ENCODE results near the gene LBHD2. TPM values are rescaled to one million over a fixed set of nuclear protein-coding genes. Genes with fewer than 3 reads are reported as not detected.

The LBHD2 gene
- total and polyA plus RNA-seq, 2 experiments from 2014 or later: not detected

DNA sequence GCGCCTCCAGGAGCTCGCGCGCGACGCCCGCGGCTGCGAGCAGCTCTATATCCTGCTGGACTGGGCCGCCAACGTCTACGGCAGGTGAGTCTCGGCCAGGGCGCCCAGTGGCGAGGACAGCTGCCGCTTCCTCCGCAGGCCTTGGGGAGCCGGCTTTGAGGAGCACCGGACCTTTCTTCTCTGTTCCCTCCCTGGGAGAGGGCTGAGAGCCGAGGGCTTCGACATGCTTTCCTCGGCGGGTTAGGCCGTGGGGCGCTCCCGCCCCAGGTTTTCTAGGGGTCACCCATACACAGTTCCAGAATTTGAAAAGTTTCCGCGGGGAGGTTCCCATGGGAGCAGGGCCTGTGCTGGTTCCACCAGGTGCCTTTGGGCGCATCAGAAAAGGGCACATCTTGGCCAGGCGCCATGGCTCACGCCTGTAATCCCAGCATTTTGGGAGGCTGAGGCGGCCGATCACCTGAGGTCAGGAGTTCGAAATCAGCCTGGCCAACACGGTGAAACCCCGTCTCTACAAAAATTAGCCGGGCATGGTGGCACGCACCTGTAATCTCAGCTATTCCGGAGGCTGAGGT lies 18.8 kb downstream of the LBHD2 start:
- Mint-ChIP-seq H3K27me3 (ENCODE audit: insufficient read depth, low read depth, poor library complexity) (peaks cover 59% of the 10 kb centered on the region), H3K9me3 (no peaks in the 10 kb centered on the region; the same call in 2 of the 3 replicates), H3K36me3 (ENCODE audit: low read depth) (no peaks in the 10 kb centered on the region), H3K4me1 (peaks cover 9% of the 10 kb centered on the region; the same call in 2 of the 3 replicates), H3K4me3 (no peak overlapping the region), H3K27ac (no peak overlapping the region)
- peaks cover 9% of the 10 kb centered on the region for H3K4me1 ChIP-seq (ENCODE audit: insufficient read depth)
- no peak for TF ChIP-seq POLR2AphosphoS5 (IDR thresholded peaks at IDR 0.05; ENCODE audit: low read depth)
- no peak for TF ChIP-seq JUNB (IDR thresholded peaks at IDR 0.05; ENCODE audit: unreplicated experiment)
- peak; percentile 50 for TF ChIP-seq EZH2 (IDR thresholded peaks at IDR 0.05; ENCODE audit: low read depth, unreplicated experiment)
- H3K4me2 ChIP-seq: peak overlapping the region; percentile 67
- 0 out of 2 replicates have a peak, but pooled peaks cover 5% of the 10 kb centered on the region for H3F3A ChIP-seq (replicated peaks; ENCODE audit: low read depth)
- no peaks in the 10 kb centered on the region for H3K36me3 ChIP-seq (ENCODE audit: insufficient read depth)
- H3K9me2 ChIP-seq (ENCODE audit: insufficient read depth): no peaks in the 10 kb centered on the region
- peak; percentile 7 for ATAC-seq
- peaks cover 51% of the 10 kb centered on the region for H3K27me3 ChIP-seq (ENCODE audit: insufficient read depth)
- DNase-seq (ENCODE audit: low spot score): peak; percentile 56
- 0 out of 2 replicates have a peak, but pooled peaks cover 3% of the 10 kb centered on the region for H4K20me1 ChIP-seq (replicated peaks; ENCODE audit: insufficient read depth)
- no peaks in the 10 kb centered on the region for H3K79me2 ChIP-seq (replicated peaks; ENCODE audit: insufficient read depth)
- peak overlapping the region; percentile 41 for H3K4me3 ChIP-seq
- no peak overlapping the region for H3K27ac ChIP-seq (ENCODE audit: low read depth)
- peak overlapping the region; percentile 86; the same call in 1 of the 2 replicates for H2AFZ ChIP-seq

DNA sequence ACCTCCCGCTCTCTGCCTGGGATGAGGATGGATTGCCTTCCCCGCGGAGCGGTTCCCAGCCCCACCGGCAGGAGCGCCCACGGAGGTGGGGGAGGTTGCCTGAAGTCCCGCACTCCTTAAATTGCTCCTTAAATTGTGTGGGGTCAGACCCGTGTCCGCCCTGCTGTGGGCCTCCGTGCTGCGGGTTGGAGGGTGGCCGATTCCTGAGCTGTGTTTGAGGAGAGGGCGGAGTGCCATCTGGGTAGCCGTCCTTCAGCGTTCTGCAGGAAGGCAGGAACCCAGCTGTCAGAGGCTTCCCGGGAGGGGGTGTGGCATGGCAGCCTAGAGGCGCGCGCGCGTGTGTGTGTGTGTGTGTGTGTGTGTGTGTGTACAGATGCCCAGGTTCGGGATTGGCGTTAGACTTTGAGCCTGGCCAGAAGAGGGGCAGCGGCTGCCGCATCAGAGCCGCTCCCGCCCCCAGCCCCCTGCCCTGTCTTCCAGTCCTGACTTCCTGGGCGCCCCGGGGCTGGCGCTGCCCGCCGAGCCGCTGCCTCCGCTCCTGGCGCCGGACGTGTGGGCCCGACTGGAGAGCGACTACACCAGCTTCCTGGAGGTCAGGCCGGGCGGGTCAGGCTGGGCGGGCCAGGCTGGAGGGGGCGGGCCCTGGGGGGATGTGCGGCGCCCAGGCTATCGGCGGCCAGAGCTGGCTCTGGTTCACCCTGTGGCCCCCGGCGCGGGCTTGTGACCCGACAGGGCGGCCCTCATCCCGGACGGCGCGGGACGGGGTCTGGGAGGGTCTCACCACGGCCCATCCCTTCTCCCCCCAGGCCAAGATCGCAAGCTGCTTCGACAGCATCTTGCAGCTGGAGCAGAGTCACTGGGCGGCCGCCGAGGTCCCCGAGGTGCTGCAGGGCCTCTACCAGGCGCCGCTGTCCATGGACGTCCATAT lies 19.7 kb downstream of the LBHD2 start:
- Histone ChIP-seq H2AFZ (0 out of 2 replicates have a peak overlapping the region, but pooled peaks have one; percentile 59), H3K4me2 (peak overlapping the region; percentile 77), H3K9me2 (ENCODE audit: insufficient read depth) (no peaks in the 10 kb centered on the region), H3K4me3 (peak overlapping the region; percentile 51; the same call in 1 of the 2 replicates), H3K27me3 (ENCODE audit: insufficient read depth) (peaks cover 53% of the 10 kb centered on the region), H3K36me3 (ENCODE audit: insufficient read depth) (no peaks in the 10 kb centered on the region), H3F3A (replicated peaks; ENCODE audit: low read depth) (0 out of 2 replicates have a peak, but pooled peaks cover 5% of the 10 kb centered on the region), H4K20me1 (replicated peaks; ENCODE audit: insufficient read depth) (0 out of 2 replicates have a peak, but pooled peaks cover 3% of the 10 kb centered on the region), H3K27ac (ENCODE audit: low read depth) (no peak overlapping the region), H3K79me2 (replicated peaks; ENCODE audit: insufficient read depth) (no peaks in the 10 kb centered on the region), H3K4me1 (ENCODE audit: insufficient read depth) (peaks cover 14% of the 10 kb centered on the region)
- Mint-ChIP-seq H3K4me1 (peaks cover 15% of the 10 kb centered on the region; the same call in 2 of the 3 replicates), H3K27ac (no peak overlapping the region), H3K4me3 (peak overlapping the region; percentile 57), H3K9me3 (no peaks in the 10 kb centered on the region; the same call in 2 of the 3 replicates), H3K36me3 (ENCODE audit: low read depth) (no peaks in the 10 kb centered on the region), H3K27me3 (ENCODE audit: insufficient read depth, low read depth, poor library complexity) (peaks cover 64% of the 10 kb centered on the region)
- TF ChIP-seq POLR2AphosphoS5 (IDR thresholded peaks at IDR 0.05; ENCODE audit: low read depth) (no peak), ZNF114 (CRISPR knock-in tag; IDR thresholded peaks at IDR 0.05) (no peak)
- TF ChIP-seq, protein P1, sequence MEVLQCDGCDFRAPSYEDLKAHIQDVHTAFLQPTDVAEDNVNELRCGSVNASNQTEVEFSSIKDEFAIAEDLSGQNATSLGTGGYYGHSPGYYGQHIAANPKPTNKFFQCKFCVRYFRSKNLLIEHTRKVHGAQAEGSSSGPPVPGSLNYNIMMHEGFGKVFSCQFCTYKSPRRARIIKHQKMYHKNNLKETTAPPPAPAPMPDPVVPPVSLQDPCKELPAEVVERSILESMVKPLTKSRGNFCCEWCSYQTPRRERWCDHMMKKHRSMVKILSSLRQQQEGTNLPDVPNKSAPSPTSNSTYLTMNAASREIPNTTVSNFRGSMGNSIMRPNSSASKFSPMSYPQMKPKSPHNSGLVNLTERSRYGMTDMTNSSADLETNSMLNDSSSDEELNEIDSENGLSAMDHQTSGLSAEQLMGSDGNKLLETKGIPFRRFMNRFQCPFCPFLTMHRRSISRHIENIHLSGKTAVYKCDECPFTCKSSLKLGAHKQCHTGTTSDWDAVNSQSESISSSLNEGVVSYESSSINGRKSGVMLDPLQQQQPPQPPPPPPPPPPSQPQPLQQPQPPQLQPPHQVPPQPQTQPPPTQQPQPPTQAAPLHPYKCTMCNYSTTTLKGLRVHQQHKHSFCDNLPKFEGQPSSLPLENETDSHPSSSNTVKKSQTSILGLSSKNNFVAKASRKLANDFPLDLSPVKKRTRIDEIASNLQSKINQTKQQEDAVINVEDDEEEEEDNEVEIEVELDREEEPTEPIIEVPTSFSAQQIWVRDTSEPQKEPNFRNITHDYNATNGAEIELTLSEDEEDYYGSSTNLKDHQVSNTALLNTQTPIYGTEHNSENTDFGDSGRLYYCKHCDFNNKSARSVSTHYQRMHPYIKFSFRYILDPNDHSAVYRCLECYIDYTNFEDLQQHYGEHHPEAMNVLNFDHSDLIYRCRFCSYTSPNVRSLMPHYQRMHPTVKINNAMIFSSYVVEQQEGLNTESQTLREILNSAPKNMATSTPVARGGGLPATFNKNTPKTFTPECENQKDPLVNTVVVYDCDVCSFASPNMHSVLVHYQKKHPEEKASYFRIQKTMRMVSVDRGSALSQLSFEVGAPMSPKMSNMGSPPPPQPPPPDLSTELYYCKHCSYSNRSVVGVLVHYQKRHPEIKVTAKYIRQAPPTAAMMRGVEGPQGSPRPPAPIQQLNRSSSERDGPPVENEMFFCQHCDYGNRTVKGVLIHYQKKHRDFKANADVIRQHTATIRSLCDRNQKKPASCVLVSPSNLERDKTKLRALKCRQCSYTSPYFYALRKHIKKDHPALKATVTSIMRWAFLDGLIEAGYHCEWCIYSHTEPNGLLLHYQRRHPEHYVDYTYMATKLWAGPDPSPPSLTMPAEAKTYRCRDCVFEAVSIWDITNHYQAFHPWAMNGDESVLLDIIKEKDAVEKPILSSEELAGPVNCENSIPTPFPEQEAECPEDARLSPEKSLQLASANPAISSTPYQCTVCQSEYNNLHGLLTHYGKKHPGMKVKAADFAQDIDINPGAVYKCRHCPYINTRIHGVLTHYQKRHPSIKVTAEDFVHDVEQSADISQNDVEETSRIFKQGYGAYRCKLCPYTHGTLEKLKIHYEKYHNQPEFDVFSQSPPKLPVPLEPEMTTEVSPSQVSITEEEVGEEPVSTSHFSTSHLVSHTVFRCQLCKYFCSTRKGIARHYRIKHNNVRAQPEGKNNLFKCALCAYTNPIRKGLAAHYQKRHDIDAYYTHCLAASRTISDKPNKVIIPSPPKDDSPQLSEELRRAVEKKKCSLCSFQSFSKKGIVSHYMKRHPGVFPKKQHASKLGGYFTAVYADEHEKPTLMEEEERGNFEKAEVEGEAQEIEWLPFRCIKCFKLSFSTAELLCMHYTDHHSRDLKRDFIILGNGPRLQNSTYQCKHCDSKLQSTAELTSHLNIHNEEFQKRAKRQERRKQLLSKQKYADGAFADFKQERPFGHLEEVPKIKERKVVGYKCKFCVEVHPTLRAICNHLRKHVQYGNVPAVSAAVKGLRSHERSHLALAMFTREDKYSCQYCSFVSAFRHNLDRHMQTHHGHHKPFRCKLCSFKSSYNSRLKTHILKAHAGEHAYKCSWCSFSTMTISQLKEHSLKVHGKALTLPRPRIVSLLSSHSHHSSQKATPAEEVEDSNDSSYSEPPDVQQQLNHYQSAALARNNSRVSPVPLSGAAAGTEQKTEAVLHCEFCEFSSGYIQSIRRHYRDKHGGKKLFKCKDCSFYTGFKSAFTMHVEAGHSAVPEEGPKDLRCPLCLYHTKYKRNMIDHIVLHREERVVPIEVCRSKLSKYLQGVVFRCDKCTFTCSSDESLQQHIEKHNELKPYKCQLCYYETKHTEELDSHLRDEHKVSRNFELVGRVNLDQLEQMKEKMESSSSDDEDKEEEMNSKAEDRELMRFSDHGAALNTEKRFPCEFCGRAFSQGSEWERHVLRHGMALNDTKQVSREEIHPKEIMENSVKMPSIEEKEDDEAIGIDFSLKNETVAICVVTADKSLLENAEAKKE (CRISPR knock-in tag; IDR thresholded peaks at IDR 0.05): no peak
- DNase-seq (ENCODE audit: low spot score) (peak; percentile 55), ATAC-seq (peak; percentile 7)

Data from GM23338 (cell line).